SK-N-DZ (cell line): ENCODE results near the gene SPON2. TPM values are rescaled to one million over a fixed set of nuclear protein-coding genes. Genes with fewer than 3 reads are reported as not detected.

ENCODE experiments used
- DNase-seq: peaks from one replicate; pipeline ENCODE4 v3.0.0-alpha.2; 2015; ENCODE audit warnings: low spot score
- polyA plus RNA-seq, 2 experiments: library from polyadenylated mRNA; depleted of rRNA; stranded (reverse); fragments of >200 nt; gene quantifications; 2 replicates each; pipeline ENCODE4 v1.2.3, GENCODE V29; 2014

Gene SPON2
- 0.14 TPM in 1 of 2 replicates, not detected in the other for polyA plus RNA-seq (2014; cell fraction: cytosol; rRNA removed)
- 0.19 and 1.2 TPM in 2 replicates for polyA plus RNA-seq (2014; cell fraction: nucleus; rRNA removed)

DNA sequence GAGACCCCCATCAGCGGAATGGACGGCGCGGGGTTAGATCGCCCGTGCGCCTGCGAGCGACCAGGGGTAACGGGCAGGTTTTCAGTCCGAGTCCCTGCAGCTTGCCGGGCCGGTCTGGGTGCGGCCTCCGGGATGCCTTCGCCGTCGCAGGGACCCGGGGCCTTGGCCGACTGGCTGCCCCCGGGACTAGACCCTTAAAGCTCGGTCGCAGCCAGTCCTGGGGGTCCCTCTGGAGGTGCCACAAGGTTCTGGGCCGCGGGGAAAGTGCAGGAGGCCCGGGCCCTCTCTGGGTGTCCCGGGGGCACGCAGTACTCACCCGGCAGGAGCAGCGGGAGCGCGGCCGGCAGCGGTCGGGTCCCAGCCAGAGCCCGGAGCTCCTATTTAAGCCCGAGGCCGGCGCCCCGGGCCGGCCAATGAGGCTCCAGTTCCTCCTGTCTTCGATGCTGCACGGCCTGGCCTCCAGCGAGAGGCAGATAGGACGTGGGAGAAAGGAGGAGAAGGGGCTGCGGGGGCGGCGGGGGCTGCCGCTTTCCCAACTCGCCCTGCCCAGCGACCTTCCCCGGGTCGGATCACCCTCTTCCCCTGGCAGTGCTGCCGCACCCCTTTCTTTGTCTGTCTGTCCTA, at the start of gene SPON2:
SPON2 (minus strand) TSS at position 356 of the 624 bp plus-strand sequence.
- DNase-seq: no peak

DNA sequence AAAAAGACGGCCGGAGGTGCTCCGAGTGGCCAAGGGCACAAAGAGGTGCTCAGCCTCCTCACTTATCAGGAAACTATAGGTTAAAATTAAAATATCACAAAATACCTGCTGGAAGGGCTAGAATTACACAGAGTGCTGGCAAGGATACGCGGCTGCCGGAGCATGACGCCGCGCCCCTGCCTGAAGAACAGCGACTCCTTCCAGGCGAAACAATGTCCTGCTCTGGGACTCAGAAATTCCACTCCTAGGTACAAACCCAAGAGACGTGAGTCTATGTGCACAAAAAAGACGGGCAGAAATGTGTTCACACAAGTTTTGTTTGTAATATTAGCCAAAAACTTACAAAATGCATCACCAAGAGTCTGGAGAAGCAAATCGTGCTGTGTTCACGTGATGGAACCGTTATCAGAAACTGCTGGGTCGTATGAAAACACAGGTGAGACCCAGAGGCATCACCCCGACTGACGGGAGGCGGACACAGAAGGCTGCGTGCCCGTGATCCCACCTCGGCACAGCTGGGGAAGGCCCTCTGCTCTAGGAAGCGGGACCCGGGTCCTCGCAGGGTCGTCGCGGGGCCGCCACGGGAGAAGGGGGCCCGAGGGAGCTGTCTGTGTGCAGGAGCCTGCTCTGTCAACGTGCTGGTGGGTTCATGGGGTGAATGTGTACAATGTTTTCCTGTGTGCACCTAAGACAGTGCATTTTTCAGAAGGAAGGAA, 48.9 kb upstream of the SPON2 start:
- DNase-seq: no peak

DNA sequence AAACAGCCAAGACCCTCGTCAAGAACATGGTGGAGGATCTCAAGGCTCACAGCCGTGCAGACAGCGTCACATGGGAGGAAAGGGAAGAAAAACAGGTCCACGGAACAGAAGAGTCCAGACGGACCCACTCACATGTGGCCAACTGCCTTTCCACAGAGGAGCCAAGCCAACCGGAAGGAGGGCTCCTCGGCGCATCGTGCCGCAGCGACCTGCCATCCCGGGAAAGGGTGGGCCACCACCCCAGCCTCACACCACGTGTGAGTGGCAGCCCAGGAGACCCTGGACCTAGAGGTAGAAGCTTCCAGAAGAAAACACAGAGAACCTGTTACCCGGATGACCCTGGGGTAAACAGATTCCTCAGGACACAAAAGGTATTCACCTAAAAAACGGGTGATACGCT, 48.2 kb upstream of the SPON2 start:
- DNase-seq: no peak

DNA sequence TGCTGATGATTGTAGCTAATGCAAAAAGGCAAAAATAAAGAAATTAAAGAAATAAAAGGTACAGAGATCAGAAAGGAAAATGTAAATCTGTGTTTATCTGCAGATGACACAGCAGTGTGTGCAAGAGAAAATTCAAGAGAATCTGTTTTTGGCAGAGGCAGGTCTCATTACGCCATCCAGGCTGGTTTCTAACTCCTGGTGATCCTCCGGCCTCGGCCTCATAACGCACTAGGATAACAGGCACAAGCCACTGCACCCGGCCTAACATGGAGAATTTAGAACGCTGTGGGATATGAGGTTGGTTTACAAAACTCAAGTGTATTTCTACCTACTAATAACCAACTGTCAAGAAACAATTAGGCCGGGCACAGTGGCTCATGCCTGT, 47.2 kb upstream of the SPON2 start:
- DNase-seq: no peak

DNA sequence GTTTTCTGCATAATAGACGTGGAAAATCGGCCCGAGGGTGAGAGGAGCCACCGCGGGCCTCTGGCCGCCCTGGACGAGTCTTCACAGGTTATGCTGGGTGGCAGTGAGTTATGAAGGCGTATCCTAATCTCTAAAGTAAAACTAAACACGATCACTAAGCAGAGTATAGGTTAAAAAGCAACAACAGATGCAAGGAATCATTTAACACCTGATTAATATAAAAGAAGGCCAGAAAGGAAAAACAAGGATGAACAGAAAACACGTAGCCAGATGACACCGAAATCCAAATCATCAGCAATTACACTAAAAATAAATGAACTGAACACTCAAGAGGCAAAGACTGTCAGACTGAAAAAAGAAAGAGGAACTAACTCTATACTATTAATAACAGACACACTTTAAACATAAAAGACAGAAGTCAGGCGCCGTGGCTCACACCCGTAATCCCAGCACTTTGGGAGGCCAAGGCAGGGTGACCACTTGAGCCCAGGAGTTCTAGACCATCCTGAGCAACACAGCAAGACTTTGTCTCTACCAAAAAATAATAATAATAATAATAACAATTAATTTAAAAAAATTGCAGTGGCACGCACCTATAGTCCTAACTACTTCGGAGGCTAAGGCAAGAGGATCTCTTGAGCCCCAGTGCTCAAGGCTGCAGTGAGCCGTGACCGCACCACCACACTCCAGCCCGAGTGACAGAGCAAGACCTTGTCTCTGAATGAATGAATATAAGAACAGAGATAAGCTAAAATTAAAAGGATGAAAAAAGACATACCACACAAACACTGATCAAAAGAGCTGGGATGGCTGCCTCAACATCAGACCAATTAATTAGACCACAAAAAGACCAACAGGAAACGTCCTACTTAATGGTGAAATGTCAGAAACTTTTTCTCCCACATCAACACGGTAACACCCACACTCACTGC, 46.5 kb upstream of the SPON2 start:
- no peak for DNase-seq

DNA sequence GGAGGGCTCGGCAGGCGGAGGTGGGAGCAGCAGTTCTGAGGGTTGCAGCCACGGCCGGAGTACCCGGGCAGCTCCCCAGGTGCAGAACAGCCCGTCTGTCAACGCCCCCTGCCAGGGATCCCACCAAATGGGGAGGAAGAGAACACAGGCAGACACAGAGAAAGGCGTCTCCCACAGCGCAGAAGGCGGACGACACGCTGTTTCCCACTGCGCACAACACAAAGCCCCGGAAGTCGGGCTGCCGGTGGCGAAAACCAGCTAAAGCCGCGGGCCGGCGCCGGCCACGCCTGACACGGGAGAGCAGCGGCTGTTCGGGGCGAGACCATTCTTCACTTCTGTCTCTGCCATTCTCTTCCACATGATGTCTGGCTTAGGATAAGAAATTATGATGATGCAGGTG, 45.0 kb upstream of the SPON2 start:
- DNase-seq: no peak

DNA sequence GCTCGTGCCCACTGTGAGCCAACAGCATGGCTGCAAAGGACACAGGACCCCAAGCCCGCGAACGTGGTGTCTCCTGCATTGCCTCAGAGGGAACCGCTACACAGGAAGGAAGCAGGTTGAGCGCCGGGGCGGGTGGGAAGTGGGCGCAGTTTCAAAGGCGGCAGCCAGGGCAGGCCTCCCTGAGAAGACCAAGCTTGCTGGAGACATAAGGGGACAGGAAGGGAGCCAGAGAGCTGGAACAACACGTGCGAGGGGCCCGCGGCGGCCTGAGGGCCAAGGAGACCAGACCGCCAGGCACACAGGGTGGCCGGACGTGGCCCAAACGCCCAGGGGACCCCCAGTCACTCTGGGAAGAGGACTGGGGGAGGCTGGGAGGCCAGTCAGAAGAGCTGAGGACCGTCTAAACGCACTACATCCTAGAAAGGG, 44.5 kb upstream of the SPON2 start:
- DNase-seq: no peak

DNA sequence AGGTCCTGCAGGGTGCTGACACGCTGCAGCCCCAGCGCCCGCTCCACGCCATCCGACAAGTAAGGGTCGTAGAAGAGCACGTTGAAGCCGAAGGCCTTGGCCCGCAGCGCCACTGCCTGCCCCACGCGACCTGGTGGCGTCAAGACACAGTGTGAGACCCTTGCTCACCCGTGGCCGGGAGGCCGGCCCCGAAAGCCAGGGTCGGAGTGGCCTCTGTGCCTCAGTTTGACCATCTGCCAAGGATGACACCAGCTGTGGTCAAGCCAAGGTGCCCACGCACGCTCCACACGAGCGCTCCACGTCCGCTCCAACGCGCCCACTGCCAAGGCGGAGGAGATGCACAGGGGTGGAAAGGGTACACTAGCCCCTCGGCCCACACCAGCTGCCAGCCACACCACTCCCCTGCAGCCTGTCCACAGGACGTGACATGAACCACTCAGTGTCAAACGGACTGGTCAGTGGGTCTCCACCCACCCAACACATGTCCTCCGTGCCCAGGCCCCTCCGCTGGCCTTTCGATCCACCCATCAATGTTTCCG, 43.8 kb upstream of the SPON2 start:
- DNase-seq: no peak

DNA sequence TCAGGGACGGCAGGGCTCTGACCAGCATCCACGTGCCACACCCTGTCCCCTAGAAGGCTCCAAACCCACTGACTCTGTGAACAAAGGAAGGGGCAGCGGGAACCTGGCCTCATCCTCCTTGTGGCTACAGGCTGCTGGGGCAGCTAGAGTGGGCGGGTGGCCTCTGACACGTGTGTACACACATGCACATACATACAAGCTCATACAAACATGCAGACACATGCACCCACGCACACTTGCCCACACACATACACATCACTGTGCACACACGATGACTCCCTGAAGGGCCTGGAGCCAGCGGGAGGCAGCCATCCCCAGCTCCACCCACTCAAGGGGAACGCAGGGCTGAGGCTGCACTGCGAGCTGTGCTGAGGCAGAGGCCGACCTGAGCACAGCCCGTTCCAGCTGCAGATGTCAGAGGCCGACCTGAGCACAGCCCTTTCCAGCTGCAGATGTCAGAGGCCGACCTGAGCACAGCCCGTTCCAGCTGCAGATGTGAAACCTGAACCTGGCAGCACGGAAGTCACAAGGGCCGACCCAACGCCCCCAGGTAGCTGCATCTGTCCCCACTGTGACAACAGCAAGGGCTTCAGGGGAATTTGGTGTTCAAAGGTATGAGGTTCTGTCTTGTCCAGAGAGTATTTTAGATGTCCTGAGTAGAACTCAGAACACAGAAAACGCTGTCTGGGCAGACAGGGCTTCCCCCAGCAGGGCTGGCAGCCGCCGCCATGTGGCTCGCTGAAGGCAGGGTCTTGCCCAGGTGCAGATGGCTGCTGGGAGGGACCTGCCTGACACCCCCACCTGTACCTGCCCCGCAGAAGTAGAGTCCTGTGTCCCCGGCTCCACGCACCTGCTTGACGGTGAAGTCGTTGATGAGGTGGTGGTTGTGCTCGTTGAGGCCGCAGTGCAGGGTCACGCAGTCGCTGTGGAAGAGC, 43.0 kb upstream of the SPON2 start:
- no peak for DNase-seq

DNA sequence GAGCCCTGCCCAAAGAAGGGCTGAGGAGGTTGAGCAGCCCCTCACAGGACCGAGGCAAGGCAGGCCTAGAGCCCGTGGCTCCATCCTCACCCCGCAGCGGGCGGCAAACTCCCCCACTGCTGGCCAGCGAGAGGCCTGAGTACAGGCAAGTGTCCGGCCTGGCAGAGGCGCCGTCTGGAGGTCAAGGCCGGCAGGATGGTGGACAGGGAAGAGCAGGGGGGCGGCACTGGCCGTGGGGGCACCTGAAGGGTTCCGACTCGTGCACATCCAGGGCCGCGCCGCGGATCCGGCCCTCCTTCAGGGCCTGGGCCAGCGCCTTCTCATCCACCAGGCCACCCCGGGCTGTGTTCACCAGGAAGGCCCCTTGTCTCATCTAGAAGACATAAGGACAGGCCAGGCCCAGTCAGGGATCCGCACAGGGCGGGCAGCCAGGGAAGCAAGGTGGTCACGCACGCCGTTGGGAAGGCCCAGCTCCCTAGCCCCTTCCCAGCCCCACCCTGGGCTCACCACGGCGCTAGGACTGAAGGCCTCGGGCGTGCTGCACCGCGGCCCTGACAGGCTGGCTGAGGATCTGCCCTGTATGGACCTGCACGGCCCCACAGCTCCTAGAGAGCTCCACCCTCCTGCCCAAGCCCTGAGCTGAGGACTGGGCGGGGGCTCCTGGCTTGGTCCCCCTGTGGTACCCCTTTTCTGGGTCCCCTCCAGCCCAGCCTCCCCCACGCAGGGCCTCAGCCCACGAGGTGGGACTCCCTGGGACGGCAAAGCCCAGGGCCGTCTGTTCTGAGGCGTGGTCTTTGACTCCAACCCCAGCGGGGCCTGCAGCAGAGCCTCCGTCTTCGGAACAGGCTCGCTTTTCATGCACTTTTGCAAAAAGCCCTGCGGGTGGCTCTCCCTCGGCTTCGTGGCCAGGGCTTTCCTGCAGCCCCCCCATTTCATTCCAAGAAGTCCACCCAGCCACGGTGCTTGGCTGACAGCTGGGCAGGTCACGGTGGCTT, 42.0 kb upstream of the SPON2 start:
- no peak for DNase-seq

DNA sequence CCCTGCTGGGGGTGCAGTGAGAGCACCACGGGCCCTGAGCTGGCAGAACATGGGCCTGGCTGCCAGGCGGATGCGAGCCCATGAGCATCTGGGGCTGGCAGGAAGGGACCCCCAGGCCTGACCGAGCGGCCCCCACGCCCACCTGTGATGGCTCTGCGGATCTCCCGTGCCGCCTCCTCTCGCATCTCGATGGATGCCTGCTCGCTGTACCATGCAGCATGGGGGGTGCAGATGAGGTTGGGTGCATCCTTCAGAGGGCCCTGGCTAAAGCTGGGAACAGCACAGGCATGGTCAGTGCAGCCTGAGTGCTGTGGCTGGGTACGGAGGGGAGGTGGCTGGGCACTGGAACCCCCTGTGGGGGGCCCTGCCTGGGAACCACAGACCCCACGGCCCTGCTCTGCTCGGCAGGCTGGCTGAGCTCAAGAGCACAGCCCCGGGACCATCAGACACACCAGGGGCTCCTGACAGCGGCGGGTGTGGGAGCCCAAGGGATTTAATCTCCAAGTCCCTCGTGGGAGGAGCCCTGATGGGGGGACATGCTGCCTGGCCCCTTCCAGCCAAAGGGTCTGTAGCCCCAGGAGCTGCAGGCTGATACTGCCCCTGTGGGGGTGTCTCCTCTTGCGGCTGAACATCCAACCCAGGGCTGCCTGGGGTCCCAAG, 41.1 kb upstream of the SPON2 start:
- DNase-seq: no peak

DNA sequence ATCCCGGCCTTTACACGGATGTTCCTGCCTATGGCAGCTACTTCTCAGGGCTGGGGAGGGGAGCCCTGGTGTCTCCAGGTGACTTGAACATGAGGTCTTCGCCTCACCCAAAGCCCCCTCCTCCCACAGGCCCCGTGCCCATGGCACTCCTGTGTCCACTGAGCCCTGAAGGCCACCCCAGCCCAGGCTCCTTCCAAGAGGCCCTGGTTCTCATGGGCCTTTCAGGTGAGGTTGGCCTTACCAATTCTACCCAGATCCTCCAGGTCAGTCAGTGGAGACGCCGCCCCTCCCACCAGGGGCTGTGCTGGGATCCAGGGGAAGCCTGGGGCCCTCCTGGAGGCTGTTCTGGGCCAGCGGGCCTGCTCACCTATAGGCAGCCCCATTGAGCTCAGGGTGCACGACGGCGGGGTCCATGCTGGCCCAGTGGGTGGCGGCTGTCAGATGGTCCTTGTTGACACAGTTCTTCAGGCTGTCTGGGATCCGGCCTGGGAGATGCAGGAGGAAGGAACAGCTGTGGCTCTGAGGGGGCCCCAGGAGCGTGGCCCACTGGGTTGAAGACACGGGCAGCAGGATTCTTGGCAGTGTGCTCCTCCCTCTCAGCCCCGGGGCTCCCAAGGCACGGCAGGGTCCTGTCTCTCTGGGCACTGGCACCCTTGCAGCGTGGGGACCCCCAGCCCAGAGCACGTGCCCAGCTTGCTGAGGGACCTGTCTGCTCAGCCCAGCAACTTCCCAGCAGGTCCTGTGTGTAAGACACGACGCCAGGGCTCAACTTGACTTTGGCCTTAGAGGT, 40.4 kb upstream of the SPON2 start:
- DNase-seq: no peak

DNA sequence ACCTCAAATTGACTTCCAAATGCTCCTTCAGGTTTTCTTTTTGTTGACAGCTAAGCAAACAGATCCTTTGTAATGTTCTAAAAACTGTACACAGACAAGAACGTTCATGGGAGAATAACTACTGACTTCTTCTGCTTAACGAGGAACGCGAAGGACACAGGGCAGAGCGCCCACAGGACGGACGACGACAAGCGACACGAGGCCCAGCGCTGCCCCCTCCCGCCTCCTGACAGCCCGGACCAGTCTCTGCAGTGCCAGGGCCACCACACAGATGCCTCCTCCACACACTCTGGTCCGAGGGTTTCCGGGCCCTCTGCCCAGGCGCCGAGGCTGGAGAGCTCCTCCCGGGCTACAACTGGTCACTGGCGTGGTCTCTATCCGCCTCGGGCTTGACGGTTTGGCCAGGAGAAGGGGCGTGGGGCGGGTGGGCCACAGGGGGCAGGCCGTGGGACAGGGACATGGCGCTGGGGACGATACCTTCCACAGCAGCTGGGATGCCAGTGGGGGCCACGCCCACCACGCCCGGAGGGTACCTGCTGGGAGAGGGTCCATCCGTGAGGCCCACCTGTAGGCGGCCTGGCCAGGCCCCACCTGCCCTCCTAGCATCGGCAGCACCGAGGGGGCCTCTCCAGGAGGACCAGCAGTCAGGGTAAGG, 39.6 kb upstream of the SPON2 start:
- no peak for DNase-seq

DNA sequence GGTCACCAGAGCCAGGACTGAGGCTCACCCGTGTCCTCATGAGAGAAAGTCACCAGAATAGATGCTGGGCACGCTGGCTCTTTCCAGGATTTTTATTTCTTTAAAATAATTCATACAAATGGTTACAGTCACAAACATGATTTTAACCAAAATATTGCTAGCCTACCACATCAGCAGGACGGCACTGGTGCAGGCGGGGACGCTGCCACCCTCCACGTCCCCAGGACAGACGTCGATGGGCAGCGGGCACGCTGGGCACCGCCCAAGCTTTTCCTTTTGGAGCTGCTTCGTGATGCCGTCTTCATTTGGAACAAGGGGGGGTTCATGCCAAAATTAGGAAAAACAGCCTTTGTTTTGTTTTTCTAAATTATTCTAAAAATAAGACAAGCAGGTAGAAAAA, 39.0 kb upstream of the SPON2 start:
- DNase-seq: no peak

DNA sequence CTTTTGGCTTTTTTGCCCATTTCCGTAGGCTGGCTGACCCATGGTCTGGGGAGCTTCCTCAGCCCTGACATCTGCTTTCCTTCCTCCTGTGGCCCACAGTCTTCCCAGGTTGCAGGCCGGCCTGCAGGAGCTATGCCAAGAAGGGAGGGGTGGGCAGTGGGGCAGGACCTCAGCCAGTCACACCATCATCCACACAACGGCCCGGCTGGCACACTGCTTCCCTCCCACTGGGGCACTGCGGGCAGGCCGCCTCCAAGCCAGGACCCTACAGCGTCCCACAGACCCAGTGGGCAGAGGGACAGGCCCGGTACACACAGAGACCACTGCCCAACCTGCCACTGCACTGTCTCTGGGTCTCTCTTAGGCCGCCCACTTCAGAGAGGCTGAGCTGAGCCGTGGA, 38.6 kb upstream of the SPON2 start:
- no peak for DNase-seq

DNA sequence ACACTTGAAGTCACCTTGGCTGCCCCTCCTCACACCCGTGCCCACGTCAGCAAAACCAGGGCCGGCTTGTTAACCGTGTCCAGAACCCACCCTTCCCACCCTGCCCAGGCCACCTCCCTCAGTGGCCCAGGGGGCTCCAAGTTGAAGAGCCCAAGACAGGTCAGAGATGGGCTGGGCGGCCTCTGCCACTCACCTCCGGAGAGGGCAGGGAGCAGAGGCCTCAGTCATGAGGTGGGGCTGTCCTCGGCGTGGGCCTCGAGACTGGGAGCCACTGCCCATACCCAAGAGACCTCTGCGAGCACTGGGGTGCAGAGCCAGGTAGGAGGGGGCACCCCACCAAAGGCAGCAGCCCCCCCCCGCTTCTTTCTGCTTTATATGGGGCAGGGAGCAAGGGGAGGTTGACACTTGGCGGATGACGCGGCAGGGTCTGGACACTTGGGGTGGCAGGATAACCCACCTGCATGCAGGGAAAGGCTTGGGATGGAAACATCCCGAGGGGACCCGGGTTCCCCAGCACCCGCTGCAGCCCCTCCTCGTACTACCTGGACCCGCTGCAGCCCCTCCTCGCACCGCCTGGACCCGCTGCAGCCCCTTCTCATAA, 38.0 kb upstream of the SPON2 start:
- no peak for DNase-seq

DNA sequence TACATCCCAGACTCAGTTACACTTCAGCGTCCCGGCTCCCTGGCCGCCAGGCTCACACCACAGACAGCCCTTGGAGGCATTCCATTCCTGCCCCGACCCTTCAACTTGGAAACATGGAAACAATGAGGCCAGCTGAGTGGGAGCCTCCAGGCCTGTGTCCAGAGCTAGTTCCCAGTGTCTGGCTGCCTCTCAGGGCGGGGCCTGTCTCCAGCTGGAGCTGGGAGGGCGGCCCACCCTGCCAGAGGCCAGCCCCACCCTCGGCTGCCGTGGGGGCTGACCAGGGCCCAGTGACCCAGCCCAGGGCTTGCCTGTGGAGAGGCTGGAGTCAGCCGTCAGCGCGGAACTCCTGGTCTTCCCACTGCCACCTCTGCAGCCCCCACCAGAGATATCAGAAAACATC, 37.4 kb upstream of the SPON2 start:
- no peak for DNase-seq
